Prostate gland (tissue), 2 donors: ENCODE measurements around the gene UBA7. TPM values are rescaled to one million over a fixed set of nuclear protein-coding genes. Genes with fewer than 3 reads are reported as not detected.

Source experiments
- DNase-seq: peaks from one replicate; pipeline ENCODE4 v3.0.0-alpha.2; 2019; ENCODE audit warnings: low spot score
- H3K27ac ChIP-seq, 2 donors: fragments of 200-600 bp; sonication (generic); 2 replicates each; pipeline ENCODE4 v1.5.1; 2017 to 2019
- H3K27me3 ChIP-seq: fragments of 200-600 bp; sonication (generic); replicated peaks from 2 replicates; pipeline ENCODE4 v1.5.1; 2019; ENCODE audit not compliant: insufficient read depth
- H3K36me3 ChIP-seq, 2 donors: fragments of 200-600 bp; sonication (generic); 1 replicate in 1 of 2; 2 replicates in 1 of 2; pipeline versions ENCODE4 v1.5.1 to v1.8.1; 2017 to 2019
- H3K4me1 ChIP-seq: fragments of 200-600 bp; sonication (generic); replicated peaks from 2 replicates; pipeline ENCODE4 v1.5.1; 2019
- H3K4me3 ChIP-seq, 2 donors: fragments of 200-600 bp; sonication (generic); 2 replicates each; pipeline ENCODE4 v1.5.1; 2017 to 2019
- H3K9me3 ChIP-seq: fragments of 200-600 bp; sonication (generic); 2 replicates; pipeline ENCODE4 v1.5.1; 2017
- CTCF ChIP-seq, 4 experiments: fragments of 200-600 bp in 2 of 4; fragments of 450-650 bp in 2 of 4; sonication (generic) in 2 of 4; IDR thresholded peaks; 1 replicate in 3 of 4; 2 replicates in 1 of 4; pipeline ENCODE4 v1.5.1; 2016 to 2019; ENCODE audit warnings: antibody characterized with exemption in 4 of 4, mild to moderate bottlenecking in 2 of 4, moderate library complexity in 2 of 4
- POLR2A ChIP-seq: fragments of 450-650 bp; IDR thresholded peaks from one replicate; pipeline ENCODE4 v1.6.1; 2016; ENCODE audit warnings: antibody characterized with exemption, mild to moderate bottlenecking
- POLR2AphosphoS5 ChIP-seq: sonication (generic); formaldehyde crosslinking; IDR thresholded peaks from one replicate; pipeline ENCODE4 v1.6.1; 2017; ENCODE audit warnings: antibody characterized with exemption
- WGBS: methylation state at CpG from one replicate; pipeline ENCODE4 v1.1.5; 2018; 5-methylcytosine and 5-hydroxymethylcytosine counted together
- intact Hi-C: fragments of 100-400 bp; cut with DNase I; formaldehyde crosslinking; loops from one replicate; pipeline ENCODE4 v1.14.2; 2022
- total RNA-seq, 2 donors: library from RNA; depleted of rRNA; stranded (reverse); fragments of >200 nt; gene quantifications; one replicate each; pipeline ENCODE4 v1.1.0, GENCODE V29; 2016

The UBA7 gene
- total RNA-seq, 2 donors from 2014 or later = 50.5 to 96.9 TPM

GRCh38 chr3:49845694-49846093 lies 31.9 kb upstream of the UBA7 start:
- H3K27ac ChIP-seq = no peak overlapping the region
- no peak overlapping the region for H3K4me3 ChIP-seq
- no peak for DNase-seq
- no peaks in the 10 kb centered on the region for H3K36me3 ChIP-seq
- intact Hi-C loops = no loop called here
- H3K4me1 ChIP-seq = no peaks in the 10 kb centered on the region
- H3K9me3 ChIP-seq = no peaks in the 10 kb centered on the region
- no peaks in the 10 kb centered on the region for H3K27me3 ChIP-seq
- 87% methylated on average over 3 of the region's 3 CpGs for WGBS
- TF ChIP-seq POLR2AphosphoS5 (no peak), POLR2A (no peak), CTCF (IDR thresholded peaks at IDR 0.05) (no peak)

DNA sequence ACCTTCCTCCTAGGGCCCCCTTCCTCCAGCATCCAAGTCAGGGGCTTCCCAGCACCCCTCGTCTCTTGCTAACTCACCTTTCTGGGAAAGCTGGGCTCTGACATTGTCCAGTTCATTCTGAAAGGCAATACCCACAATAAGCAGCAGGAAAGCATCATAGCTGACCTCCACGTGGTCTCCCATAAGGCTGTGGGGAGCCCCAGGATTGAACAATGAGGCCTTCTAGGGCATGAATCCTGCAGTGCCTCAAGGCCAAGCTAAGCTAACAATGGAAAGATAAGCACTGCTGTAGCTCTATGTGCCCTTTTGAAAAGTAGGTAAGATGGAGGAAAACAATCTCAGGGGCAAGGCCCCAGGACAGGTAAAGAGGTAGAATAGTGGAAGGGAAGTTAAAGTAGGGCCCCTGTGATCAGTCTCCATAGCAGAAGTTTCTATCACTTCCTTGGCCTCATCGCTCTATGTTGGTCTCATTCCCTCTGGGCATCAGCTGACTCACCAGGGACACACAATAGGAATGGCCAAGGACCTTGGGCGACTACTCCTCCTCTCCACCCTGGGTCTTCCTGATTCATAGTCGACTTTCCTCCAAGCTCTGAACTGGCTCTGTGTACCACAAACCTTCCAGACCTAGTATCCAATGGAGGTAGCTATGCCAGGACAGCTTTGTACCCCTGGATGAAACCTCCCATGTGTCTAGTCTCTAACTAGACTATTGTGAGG lies 30.9 kb upstream of the UBA7 start:
- 82% methylated on average over 5 of the region's 5 CpGs for WGBS
- TF ChIP-seq POLR2AphosphoS5 (no peak), CTCF (IDR thresholded peaks at IDR 0.05) (no peak), POLR2A (no peak)
- no peak for DNase-seq
- Histone ChIP-seq H3K9me3 (no peaks in the 10 kb centered on the region), H3K27me3 (no peaks in the 10 kb centered on the region), H3K27ac (no peak overlapping the region), H3K4me1 (no peaks in the 10 kb centered on the region), H3K4me3 (no peak overlapping the region), H3K36me3 (no peaks in the 10 kb centered on the region)
- intact Hi-C loops = loop anchor here (5.0 kb wide), 1 partner anchor 142 kb away; no protein-coding TSS in a partner anchor

DNA sequence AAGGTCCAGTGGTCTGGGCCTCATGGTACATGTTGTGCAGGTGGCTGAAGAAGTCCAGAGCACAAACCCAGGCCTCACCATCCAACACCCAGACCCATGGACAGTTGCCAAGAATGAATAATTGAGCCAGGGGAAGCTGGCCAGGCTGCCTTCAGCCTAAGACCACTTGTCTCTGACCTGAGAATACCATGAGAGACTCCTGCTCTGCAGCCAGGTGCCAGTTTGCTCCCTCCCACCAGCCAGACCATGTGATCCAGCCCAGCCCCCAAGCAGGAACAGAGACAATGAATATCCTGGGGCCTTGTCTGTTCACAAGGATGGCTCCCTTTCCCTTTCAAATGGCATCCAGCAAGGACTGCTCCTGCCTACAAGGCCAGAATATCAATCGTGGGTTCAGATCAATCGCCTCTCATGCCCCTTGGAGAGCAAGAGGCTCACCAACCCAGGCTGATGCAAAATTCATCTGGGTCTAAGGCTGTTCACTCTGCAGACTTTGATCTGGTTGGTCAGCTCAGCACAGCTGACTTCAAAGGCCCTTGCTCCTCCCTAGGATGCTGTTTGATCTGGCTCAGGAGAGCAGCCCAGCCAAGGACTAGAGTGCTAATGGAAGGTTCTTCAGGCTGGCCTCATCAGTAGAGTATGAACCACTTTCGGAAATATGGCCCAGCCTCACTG lies 29.2 kb upstream of the UBA7 start:
- no peaks in the 10 kb centered on the region for H3K4me1 ChIP-seq
- intact Hi-C loops = loop anchor here (5.0 kb wide), 1 partner anchor 141 kb away; no protein-coding TSS in a partner anchor
- WGBS = 90% methylated on average over 3 of the region's 3 CpGs

DNA sequence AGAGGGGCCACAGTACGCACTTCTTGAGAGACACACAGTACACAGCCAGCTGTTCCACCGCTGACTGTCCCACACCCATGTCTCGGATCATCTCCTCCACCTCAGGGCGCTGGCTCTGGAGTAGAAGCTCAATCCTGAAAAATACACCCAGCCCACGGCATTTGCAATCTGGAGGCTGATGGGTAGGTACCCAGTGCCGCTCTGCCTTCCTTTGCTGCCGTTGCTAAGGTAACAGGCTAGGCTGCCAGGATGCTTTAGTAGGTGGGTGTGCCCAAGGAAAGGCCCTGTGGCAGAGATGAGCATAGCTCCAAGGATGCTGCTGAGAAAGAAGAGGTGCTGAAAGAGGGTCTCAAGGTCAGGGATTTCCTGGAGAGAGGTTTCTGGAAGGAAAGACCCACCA lies 28.1 kb upstream of the UBA7 start:
- H3K4me3 ChIP-seq = no peak overlapping the region
- no peak for TF ChIP-seq POLR2A
- TF ChIP-seq CTCF (IDR thresholded peaks at IDR 0.05) = no peak
- TF ChIP-seq POLR2AphosphoS5 = no peak
- DNase-seq = no peak
- H3K9me3 ChIP-seq = no peaks in the 10 kb centered on the region
- H3K36me3 ChIP-seq = no peaks in the 10 kb centered on the region
- H3K27me3 ChIP-seq = no peaks in the 10 kb centered on the region
- no peaks in the 10 kb centered on the region for H3K4me1 ChIP-seq
- intact Hi-C loops = loop anchor here (5.0 kb wide), 1 partner anchor 140 kb away; no protein-coding TSS in a partner anchor
- no peak overlapping the region for H3K27ac ChIP-seq
- 95% methylated on average over 7 of the region's 7 CpGs for WGBS

More for the DNA sequence above, 29.2 kb upstream of the UBA7 start:
- Histone ChIP-seq H3K27ac (no peak overlapping the region), H3K4me3 (no peak overlapping the region), H3K9me3 (no peaks in the 10 kb centered on the region), H3K36me3 (no peaks in the 10 kb centered on the region), H3K27me3 (no peaks in the 10 kb centered on the region)
- DNase-seq = no peak
- no peak for TF ChIP-seq POLR2A
- no peak for TF ChIP-seq CTCF (IDR thresholded peaks at IDR 0.05)
- TF ChIP-seq POLR2AphosphoS5 = no peak
